ENCODE measurements around the gene EDN2.
A peak's percentile ranks its signal among the peaks of the same experiment; 100 is the strongest.

EDN2 gene

DNA sequence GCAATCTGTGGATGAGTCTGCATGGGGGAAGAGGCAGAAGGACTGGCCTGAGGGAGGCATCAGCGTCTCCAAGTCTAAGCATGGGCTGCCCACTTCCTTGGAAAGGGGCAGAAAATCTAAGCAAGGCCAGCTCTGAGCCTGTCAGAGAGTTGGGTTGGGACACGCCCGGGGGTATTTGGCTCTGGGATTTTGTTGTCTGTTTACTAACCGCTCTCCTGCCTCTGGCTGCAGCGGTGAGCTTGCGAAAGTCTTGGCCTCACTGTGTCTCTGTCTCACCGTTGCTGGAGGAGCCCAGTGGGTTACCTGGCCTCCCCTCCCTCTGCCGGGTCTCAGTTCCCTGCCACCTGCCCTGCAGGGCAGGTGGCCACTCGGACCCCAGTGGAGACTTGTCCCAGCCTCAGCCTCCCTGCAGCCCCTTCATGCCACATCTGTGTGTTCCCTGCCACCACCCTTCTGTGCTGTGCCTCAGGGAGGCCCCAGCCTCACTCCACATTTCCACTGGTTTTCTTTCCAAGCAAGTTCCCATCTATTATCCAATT, 33.7 kb downstream of the EDN2 start:
- ChIA-PET CTCF (interaction anchor here (1.4 to 1.7 kb wide), 2 partner anchors 19 to 41 kb away, joined by 3 to 7 read pairs; no protein-coding TSS in a partner anchor), POLR2A (no interaction called here)
- no peak overlapping the region for H3K4me3 ChIP-seq (ENCODE audit: low read depth, low read length)
- no peaks in the 10 kb centered on the region for H3K36me3 ChIP-seq (ENCODE audit: control insufficient read depth in 2 of 2, insufficient read depth in 1 of 2, low read length in 2 of 2)
- TF ChIP-seq ZNF391 (tag by site-specific recombination; IDR thresholded peaks at IDR 0.05; ENCODE audit: borderline replicate concordance, low read depth) (no peak), HOXA7 (CRISPR knock-in tag; IDR thresholded peaks at IDR 0.05; ENCODE audit: borderline replicate concordance) (no peak), ZNF571 (tag by site-specific recombination; IDR thresholded peaks at IDR 0.05) (no peak), ZNF555 (tag by site-specific recombination; conservative IDR thresholded peaks at IDR 0.05) (no peak), ZIC2 (tag by site-specific recombination; IDR thresholded peaks at IDR 0.05) (peak; percentile 16; the same call in 1 of the 2 replicates), ZNF140 (tag by site-specific recombination; IDR thresholded peaks at IDR 0.05) (no peak), ZNF138 (tag by site-specific recombination; IDR thresholded peaks at IDR 0.05; ENCODE audit: borderline replicate concordance) (no peak)
- H3K27ac ChIP-seq (ENCODE audit: extremely low read depth, low read depth, low read length) = no peak overlapping the region
- H3K4me1 ChIP-seq (ENCODE audit: control insufficient read depth, insufficient read depth, low read length) = no peaks in the 10 kb centered on the region
- no peaks in the 10 kb centered on the region for H3K9me3 ChIP-seq (ENCODE audit: control insufficient read depth, insufficient read depth, low read depth, low read length)

DNA sequence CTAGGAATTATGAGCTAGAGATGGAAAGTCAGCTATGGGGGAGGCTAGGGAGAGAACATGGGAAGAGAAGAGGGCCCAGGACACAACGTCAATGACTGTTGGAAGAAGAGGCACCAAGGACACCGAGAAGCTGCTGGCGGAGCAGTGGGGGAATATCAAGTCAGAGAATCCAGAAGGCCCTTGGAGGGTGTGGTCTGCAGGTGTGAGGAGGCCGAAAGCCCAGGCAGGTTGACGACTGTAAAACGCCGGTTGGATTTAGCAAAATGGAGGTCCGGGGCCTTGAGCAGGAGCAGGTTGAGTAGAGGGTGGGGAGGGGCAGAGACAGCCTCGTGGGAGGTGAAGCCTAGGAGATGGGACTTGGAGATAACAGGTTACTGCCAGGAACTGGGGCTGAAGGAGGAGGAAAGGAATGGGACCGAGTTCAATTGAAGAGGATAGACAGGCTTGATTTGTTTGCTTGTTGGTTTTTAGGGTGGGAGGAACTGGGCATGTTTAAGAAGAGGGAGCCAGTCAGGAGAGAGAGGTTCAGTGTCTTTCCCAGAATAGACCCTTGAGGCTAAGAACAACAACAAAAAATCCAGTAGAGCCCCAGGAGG, 35.1 kb downstream of the EDN2 start:
- TF ChIP-seq GLIS1 (tag by site-specific recombination; IDR thresholded peaks at IDR 0.05) (peak; percentile 45), ZFP41 (tag by site-specific recombination; IDR thresholded peaks at IDR 0.05; ENCODE audit: borderline replicate concordance) (no peak)
- Histone ChIP-seq H3K27ac (ENCODE audit: extremely low read depth, low read depth, low read length) (no peak overlapping the region), H3K9me3 (ENCODE audit: control insufficient read depth, insufficient read depth, low read depth, low read length) (no peaks in the 10 kb centered on the region), H3K4me1 (ENCODE audit: control insufficient read depth, insufficient read depth, low read length) (no peaks in the 10 kb centered on the region), H3K36me3 (ENCODE audit: control insufficient read depth in 2 of 2, insufficient read depth in 1 of 2, low read length in 2 of 2) (no peaks in the 10 kb centered on the region), H3K4me3 (ENCODE audit: low read depth, low read length) (no peak overlapping the region)
- POLR2A ChIA-PET = interaction anchor here (1.2 kb wide), 1 partner anchor 67 kb away, joined by 4 read pairs; no protein-coding TSS in a partner anchor
- CTCF ChIA-PET = interaction anchor here (1.1 to 1.7 kb wide), 2 partner anchors 17 to 43 kb away, joined by 6 to 7 read pairs; no protein-coding TSS in a partner anchor

DNA sequence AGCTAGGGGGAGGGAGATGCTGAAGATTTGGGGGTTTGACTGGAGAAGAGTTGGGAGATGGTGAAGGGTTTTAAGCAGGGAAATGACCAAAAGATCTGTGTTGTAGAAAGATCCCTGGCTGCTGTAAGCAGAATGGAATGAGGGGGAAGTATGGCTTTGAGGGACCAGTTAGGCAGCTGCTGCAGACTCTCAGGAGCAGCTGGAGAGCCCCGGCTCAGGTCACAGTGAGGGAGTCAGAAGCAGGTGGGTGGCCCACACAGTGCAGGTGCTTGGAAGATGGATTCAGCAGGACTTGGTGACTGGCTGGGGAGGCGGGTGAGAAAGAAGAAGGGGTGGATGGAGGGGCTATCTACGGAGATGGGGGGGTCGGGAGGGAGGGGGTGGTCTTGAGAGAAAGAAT, 35.7 kb downstream of the EDN2 start:
- no peak overlapping the region for H3K27ac ChIP-seq (ENCODE audit: extremely low read depth, low read depth, low read length)
- TF ChIP-seq ZNF791 (tag by site-specific recombination; IDR thresholded peaks at IDR 0.05) (no peak), ZBTB20 (tag by site-specific recombination; IDR thresholded peaks at IDR 0.05) (no peak), ZNF19 (tag by site-specific recombination; IDR thresholded peaks at IDR 0.05; ENCODE audit: low read depth) (no peak), YY1 (tag by site-specific recombination; IDR thresholded peaks at IDR 0.05) (no peak), ZNF138 (tag by site-specific recombination; IDR thresholded peaks at IDR 0.05; ENCODE audit: borderline replicate concordance) (no peak), ZNF221 (tag by site-specific recombination; IDR thresholded peaks at IDR 0.05; ENCODE audit: borderline replicate concordance) (no peak), KLF1 (tag by site-specific recombination; IDR thresholded peaks at IDR 0.05) (no peak), ZNF23 (tag by site-specific recombination; IDR thresholded peaks at IDR 0.05; ENCODE audit: borderline replicate concordance) (no peak), REPIN1 (tag by site-specific recombination; IDR thresholded peaks at IDR 0.05; ENCODE audit: low read depth) (no peak), ZNF266 (tag by site-specific recombination; IDR thresholded peaks at IDR 0.05; ENCODE audit: low read depth) (no peak), ZNF24 (tag by site-specific recombination; IDR thresholded peaks at IDR 0.05) (no peak), ZNF366 (tag by site-specific recombination; conservative IDR thresholded peaks at IDR 0.05) (no peak), ZNF830 (tag by site-specific recombination; IDR thresholded peaks at IDR 0.05; ENCODE audit: low read depth) (no peak), FEZF1 (tag by site-specific recombination; IDR thresholded peaks at IDR 0.05) (no peak), ZNF48 (tag by site-specific recombination; IDR thresholded peaks at IDR 0.05) (no peak), ZEB2 (tag by site-specific recombination; IDR thresholded peaks at IDR 0.05) (no peak), ZNF121 (tag by site-specific recombination; IDR thresholded peaks at IDR 0.05) (no peak)
- POLR2A ChIA-PET = interaction anchor here (1.2 kb wide), 1 partner anchor 67 kb away, joined by 4 read pairs; no protein-coding TSS in a partner anchor
- CTCF ChIA-PET = interaction anchor here (1.1 kb wide), 1 partner anchor 17 kb away, joined by 6 read pairs; no protein-coding TSS in a partner anchor
- H3K9me3 ChIP-seq (ENCODE audit: control insufficient read depth, insufficient read depth, low read depth, low read length) = no peaks in the 10 kb centered on the region
- no peaks in the 10 kb centered on the region for H3K4me1 ChIP-seq (ENCODE audit: control insufficient read depth, insufficient read depth, low read length)
- H3K36me3 ChIP-seq (ENCODE audit: control insufficient read depth in 2 of 2, insufficient read depth in 1 of 2, low read length in 2 of 2) = no peaks in the 10 kb centered on the region
- no peak overlapping the region for H3K4me3 ChIP-seq (ENCODE audit: low read depth, low read length)

All from HEK293 (cell line).